ENCODE data around the gene GSTCD.

DNA sequence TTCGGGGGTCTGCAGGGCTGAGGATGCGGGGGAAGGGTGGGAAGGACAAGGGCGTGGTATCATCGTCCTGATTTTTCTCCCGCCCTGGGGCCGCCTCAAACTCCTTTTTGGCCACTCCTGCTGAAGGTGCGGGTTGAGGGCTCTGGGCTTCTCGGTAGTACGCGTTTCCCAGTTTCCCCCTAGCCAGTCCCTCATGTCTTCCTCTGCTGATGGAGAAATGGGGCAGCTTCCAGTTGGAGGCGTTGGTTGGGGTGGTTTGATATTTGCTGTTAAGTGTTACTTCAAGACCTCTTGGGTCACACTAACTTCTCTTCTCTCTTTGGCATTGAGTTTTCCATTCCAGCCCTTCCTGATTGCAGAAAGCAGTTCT lies 482 bp downstream of the GSTCD start:
- TF ChIP-seq, protein P1, sequence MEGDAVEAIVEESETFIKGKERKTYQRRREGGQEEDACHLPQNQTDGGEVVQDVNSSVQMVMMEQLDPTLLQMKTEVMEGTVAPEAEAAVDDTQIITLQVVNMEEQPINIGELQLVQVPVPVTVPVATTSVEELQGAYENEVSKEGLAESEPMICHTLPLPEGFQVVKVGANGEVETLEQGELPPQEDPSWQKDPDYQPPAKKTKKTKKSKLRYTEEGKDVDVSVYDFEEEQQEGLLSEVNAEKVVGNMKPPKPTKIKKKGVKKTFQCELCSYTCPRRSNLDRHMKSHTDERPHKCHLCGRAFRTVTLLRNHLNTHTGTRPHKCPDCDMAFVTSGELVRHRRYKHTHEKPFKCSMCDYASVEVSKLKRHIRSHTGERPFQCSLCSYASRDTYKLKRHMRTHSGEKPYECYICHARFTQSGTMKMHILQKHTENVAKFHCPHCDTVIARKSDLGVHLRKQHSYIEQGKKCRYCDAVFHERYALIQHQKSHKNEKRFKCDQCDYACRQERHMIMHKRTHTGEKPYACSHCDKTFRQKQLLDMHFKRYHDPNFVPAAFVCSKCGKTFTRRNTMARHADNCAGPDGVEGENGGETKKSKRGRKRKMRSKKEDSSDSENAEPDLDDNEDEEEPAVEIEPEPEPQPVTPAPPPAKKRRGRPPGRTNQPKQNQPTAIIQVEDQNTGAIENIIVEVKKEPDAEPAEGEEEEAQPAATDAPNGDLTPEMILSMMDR (IDR thresholded peaks at IDR 0.05; ENCODE audit: low read length), result no peak
- TF ChIP-seq EZH2 (IDR thresholded peaks at IDR 0.05; ENCODE audit: borderline replicate concordance, low read length), result no peak

Data from OCI-LY1 (cell line).